ENCODE results near the gene PACRG. TPM values are rescaled to one million over a fixed set of nuclear protein-coding genes. Genes with fewer than 3 reads are reported as not detected.

Gene PACRG
- total RNA-seq, 2 experiments from 2014 or later: 0.66 to 0.81 TPM

- ChIA-PET CTCF (no interaction called here), POLR2A (no interaction called here)
- Histone ChIP-seq H3K9me3 (ENCODE audit: control insufficient read depth in 1 of 2, insufficient read depth in 1 of 2, low read length in 2 of 2) (peaks cover 4 to 7% of the 10 kb centered on the region in 2 experiments), H3K4me3 (ENCODE audit: low read length) (no peak overlapping the region), H3K36me3 (ENCODE audit: insufficient read depth, low read length) (no peaks in the 10 kb centered on the region), H3K27ac (ENCODE audit: low read depth in 1 of 2, low read length in 2 of 2) (no peak overlapping the region), H3K4me1 (ENCODE audit: insufficient read depth, low read length) (no peaks in the 10 kb centered on the region), H3K27me3 (ENCODE audit: control insufficient read depth in 1 of 2, insufficient read depth in 2 of 2, low read length in 2 of 2) (no peaks in the 10 kb centered on the region)
- peaks cover 12% of the 10 kb centered on the region for H3K9me3 Mint-ChIP-seq
- no peak overlapping the region for H3K27ac Mint-ChIP-seq
- no peaks in the 10 kb centered on the region for H3K4me1 Mint-ChIP-seq (ENCODE audit: low read depth)
- DNase-seq: no peak
- no peak for TF ChIP-seq CTCF (IDR thresholded peaks at IDR 0.05)
- H3K36me3 Mint-ChIP-seq (ENCODE audit: low read depth): no peaks in the 10 kb centered on the region
- no peak overlapping the region for H3K4me3 Mint-ChIP-seq
- no peak for ATAC-seq (ENCODE audit: poor library complexity)
- H3K27me3 Mint-ChIP-seq: peaks cover 13% of the 10 kb centered on the region
- intact Hi-C loops (cut with DNase I, micrococcal nuclease): no loop called here
Observed at GRCh38 chr6:163212123-163212522, 484.3 kb downstream of the PACRG start.

- Mint-ChIP-seq H3K9me3 (peaks cover 12% of the 10 kb centered on the region), H3K36me3 (ENCODE audit: low read depth) (no peaks in the 10 kb centered on the region), H3K27me3 (peaks cover 10% of the 10 kb centered on the region), H3K27ac (no peak overlapping the region), H3K4me3 (no peak overlapping the region), H3K4me1 (ENCODE audit: low read depth) (no peaks in the 10 kb centered on the region)
- Histone ChIP-seq H3K4me1 (ENCODE audit: insufficient read depth, low read length) (no peaks in the 10 kb centered on the region), H3K27me3 (ENCODE audit: control insufficient read depth in 1 of 2, insufficient read depth in 2 of 2, low read length in 2 of 2) (peaks cover 0 to 4% of the 10 kb centered on the region in 2 experiments), H3K9me3 (ENCODE audit: control insufficient read depth in 1 of 2, insufficient read depth in 1 of 2, low read length in 2 of 2) (peaks cover 4 to 7% of the 10 kb centered on the region in 2 experiments), H3K4me3 (ENCODE audit: low read length) (no peak overlapping the region), H3K36me3 (ENCODE audit: insufficient read depth, low read length) (no peaks in the 10 kb centered on the region), H3K27ac (ENCODE audit: low read depth in 1 of 2, low read length in 2 of 2) (no peak overlapping the region)
- intact Hi-C loops (cut with DNase I, micrococcal nuclease): no loop called here
- ATAC-seq (ENCODE audit: poor library complexity): no peak
- POLR2A ChIA-PET: no interaction called here
- TF ChIP-seq CTCF (IDR thresholded peaks at IDR 0.05): no peak
- CTCF ChIA-PET: no interaction called here
- no peak for DNase-seq
Observed at GRCh38 chr6:163214259-163214658, 486.5 kb downstream of the PACRG start.

- intact Hi-C loops (cut with DNase I, micrococcal nuclease): no loop called here
- ATAC-seq (ENCODE audit: poor library complexity) (no peak), DNase-seq (no peak)
- Mint-ChIP-seq H3K27ac (no peak overlapping the region), H3K36me3 (ENCODE audit: low read depth) (no peaks in the 10 kb centered on the region), H3K4me1 (ENCODE audit: low read depth) (no peaks in the 10 kb centered on the region), H3K27me3 (peaks cover 25% of the 10 kb centered on the region), H3K9me3 (no peaks in the 10 kb centered on the region), H3K4me3 (no peak overlapping the region)
- TF ChIP-seq CTCF (IDR thresholded peaks at IDR 0.05): no peak
- ChIA-PET POLR2A (no interaction called here), CTCF (no interaction called here)
- no peaks in the 10 kb centered on the region for H3K4me1 ChIP-seq (ENCODE audit: insufficient read depth, low read length)
- peaks cover 0 to 11% of the 10 kb centered on the region in 2 experiments for H3K27me3 ChIP-seq (ENCODE audit: control insufficient read depth in 1 of 2, insufficient read depth in 2 of 2, low read length in 2 of 2)
- H3K9me3 ChIP-seq (ENCODE audit: control insufficient read depth in 1 of 2, insufficient read depth in 1 of 2, low read length in 2 of 2): peaks cover 0 to 3% of the 10 kb centered on the region in 2 experiments
- no peaks in the 10 kb centered on the region for H3K36me3 ChIP-seq (ENCODE audit: insufficient read depth, low read length)
- no peak overlapping the region for H3K4me3 ChIP-seq (ENCODE audit: low read length)
- H3K27ac ChIP-seq (ENCODE audit: low read depth in 1 of 2, low read length in 2 of 2): no peak overlapping the region
Observed at GRCh38 chr6:163218361-163218894, 490.7 kb downstream of the PACRG start.
